ENCODE measurements around the gene SCYGR8.

- no peak for TF ChIP-seq CTCF (conservative IDR thresholded peaks at IDR 0.05 in 1 of 2, IDR thresholded peaks at IDR 0.05 in 1 of 2; ENCODE audit: extremely low read depth in 1 of 2, insufficient read depth in 1 of 2, low read depth in 1 of 2, low read length in 2 of 2)
- no peak for TF ChIP-seq EZH2 (IDR thresholded peaks at IDR 0.05; ENCODE audit: borderline replicate concordance, low read length)
Observed at GRCh38 chr2:227706859-227707258, 38.8 kb upstream of the SCYGR8 start.

Measured in mammary epithelial cell (primary cell).